Measurements from ENCODE around the gene DHX15.

DNA sequence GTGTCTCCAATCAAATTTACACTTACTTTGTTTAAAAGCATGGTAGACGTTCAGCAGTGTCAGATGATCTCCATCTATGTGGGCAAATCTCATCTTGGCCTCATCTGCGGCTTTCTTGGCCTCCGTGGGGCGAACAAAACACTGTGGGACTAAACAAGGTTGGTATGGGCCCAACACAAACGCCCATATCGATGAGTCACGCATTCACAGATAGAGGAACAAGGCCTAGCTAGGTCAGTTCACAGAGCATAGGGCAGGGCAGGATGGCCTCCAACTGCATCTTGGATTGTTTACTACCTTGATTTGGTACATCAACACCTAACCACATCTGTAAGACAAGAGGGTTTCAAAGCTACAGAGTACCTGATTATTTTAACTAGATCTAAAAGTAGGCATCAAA is 47.3 kb downstream of the DHX15 start:
- TF ChIP-seq, protein P1, sequence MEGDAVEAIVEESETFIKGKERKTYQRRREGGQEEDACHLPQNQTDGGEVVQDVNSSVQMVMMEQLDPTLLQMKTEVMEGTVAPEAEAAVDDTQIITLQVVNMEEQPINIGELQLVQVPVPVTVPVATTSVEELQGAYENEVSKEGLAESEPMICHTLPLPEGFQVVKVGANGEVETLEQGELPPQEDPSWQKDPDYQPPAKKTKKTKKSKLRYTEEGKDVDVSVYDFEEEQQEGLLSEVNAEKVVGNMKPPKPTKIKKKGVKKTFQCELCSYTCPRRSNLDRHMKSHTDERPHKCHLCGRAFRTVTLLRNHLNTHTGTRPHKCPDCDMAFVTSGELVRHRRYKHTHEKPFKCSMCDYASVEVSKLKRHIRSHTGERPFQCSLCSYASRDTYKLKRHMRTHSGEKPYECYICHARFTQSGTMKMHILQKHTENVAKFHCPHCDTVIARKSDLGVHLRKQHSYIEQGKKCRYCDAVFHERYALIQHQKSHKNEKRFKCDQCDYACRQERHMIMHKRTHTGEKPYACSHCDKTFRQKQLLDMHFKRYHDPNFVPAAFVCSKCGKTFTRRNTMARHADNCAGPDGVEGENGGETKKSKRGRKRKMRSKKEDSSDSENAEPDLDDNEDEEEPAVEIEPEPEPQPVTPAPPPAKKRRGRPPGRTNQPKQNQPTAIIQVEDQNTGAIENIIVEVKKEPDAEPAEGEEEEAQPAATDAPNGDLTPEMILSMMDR (IDR thresholded peaks at IDR 0.05) = no peak
- TF ChIP-seq POLR2A (IDR thresholded peaks at IDR 0.05) = no peak

Measured in right lobe of liver (tissue), 4 donors.